ENCODE measurements around the gene SPTBN1.

The SPTBN1 gene

GRCh38 chr2:54518430-54518829 is 62.3 kb downstream of the SPTBN1 start:
- TF ChIP-seq CTCF (IDR thresholded peaks at IDR 0.05; ENCODE audit: low read depth, low read length) = no peak
- no peak for DNase-seq (ENCODE audit: low read depth, low spot score)
- H3K4me3 ChIP-seq (ENCODE audit: low read depth, low read length) = no peak overlapping the region
- in situ Hi-C loops (cut with HindIII; ENCODE audit: low sequenced_read_pairs) = no loop called here

GRCh38 chr2:54519841-54520459 is 63.8 kb downstream of the SPTBN1 start:
- H3K4me3 ChIP-seq (ENCODE audit: low read depth, low read length) = no peak overlapping the region
- in situ Hi-C loops (cut with HindIII; ENCODE audit: low sequenced_read_pairs) = no loop called here
- DNase-seq (ENCODE audit: low read depth, low spot score) = no peak
- no peak for TF ChIP-seq CTCF (IDR thresholded peaks at IDR 0.05; ENCODE audit: low read depth, low read length)

GRCh38 chr2:54520687-54521086 is 64.6 kb downstream of the SPTBN1 start:
- TF ChIP-seq CTCF (IDR thresholded peaks at IDR 0.05; ENCODE audit: low read depth, low read length) = no peak
- DNase-seq (ENCODE audit: low read depth, low spot score) = peak; percentile 93
- in situ Hi-C loops (cut with HindIII; ENCODE audit: low sequenced_read_pairs) = no loop called here
- no peak overlapping the region for H3K4me3 ChIP-seq (ENCODE audit: low read depth, low read length)

GRCh38 chr2:54522624-54523281 is 66.6 kb downstream of the SPTBN1 start:
- TF ChIP-seq CTCF (IDR thresholded peaks at IDR 0.05; ENCODE audit: low read depth, low read length) = peak; percentile 65
- H3K4me3 ChIP-seq (ENCODE audit: low read depth, low read length) = no peak overlapping the region
- peak; percentile 48 for DNase-seq (ENCODE audit: low read depth, low spot score)
- in situ Hi-C loops (cut with HindIII; ENCODE audit: low sequenced_read_pairs) = no loop called here

GRCh38 chr2:54523324-54523959 is 67.3 kb downstream of the SPTBN1 start:
- DNase-seq (ENCODE audit: low read depth, low spot score) = no peak
- in situ Hi-C loops (cut with HindIII; ENCODE audit: low sequenced_read_pairs) = no loop called here
- TF ChIP-seq CTCF (IDR thresholded peaks at IDR 0.05; ENCODE audit: low read depth, low read length) = no peak
- H3K4me3 ChIP-seq (ENCODE audit: low read depth, low read length) = no peak overlapping the region

GRCh38 chr2:54524226-54524991 is 68.3 kb downstream of the SPTBN1 start:
- no peak overlapping the region for H3K4me3 ChIP-seq (ENCODE audit: low read depth, low read length)
- DNase-seq (ENCODE audit: low read depth, low spot score) = peak; percentile 75
- in situ Hi-C loops (cut with HindIII; ENCODE audit: low sequenced_read_pairs) = no loop called here
- no peak for TF ChIP-seq CTCF (IDR thresholded peaks at IDR 0.05; ENCODE audit: low read depth, low read length)

Data from astrocyte of the spinal cord (primary cell).